NCI-H510A treated with DMSO at 0.1 percent for 48 hours (cell line): ENCODE results near the gene TDRD6.
A peak's percentile ranks its signal among the peaks of the same experiment; 100 is the strongest.

Experiments
- DNase-seq: peaks from one replicate; lab custom pipeline; 2025; lab: John Stamatoyannopoulos, UW

TDRD6 gene

GRCh38 chr6:46688117-46688965, 656 bp downstream of the TDRD6 start:
- no peak for DNase-seq

GRCh38 chr6:46688966-46689335, 1.3 kb downstream of the TDRD6 start:
- no peak for DNase-seq

GRCh38 chr6:46689657-46690056, 2.0 kb downstream of the TDRD6 start:
- no peak for DNase-seq

- DNase-seq: no peak
Observed at GRCh38 chr6:46690141-46690755, 2.6 kb downstream of the TDRD6 start.

DNA sequence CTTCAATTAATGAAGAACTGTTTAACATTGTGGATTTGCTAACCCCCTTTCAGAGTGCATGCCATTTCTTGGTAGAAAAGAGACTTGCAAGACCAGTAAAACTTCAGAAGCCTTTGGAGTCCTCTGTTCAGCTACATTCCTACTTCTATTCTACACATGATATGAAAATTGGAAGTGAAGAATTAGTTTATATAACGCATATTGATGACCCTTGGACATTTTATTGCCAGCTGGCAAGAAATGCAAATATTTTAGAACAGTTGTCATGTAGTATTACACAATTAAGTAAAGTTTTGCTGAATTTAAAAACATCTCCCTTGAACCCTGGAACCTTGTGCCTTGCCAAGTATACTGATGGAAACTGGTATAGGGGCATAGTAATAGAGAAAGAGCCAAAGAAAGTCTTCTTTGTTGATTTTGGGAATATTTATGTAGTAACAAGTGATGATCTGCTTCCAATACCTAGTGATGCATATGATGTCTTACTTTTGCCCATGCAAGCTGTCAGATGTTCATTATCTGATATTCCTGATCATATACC, 3.3 kb downstream of the TDRD6 start:
- no peak for DNase-seq

GRCh38 chr6:46699970-46700369, 12.3 kb downstream of the TDRD6 start:
- DNase-seq: no peak

DNA sequence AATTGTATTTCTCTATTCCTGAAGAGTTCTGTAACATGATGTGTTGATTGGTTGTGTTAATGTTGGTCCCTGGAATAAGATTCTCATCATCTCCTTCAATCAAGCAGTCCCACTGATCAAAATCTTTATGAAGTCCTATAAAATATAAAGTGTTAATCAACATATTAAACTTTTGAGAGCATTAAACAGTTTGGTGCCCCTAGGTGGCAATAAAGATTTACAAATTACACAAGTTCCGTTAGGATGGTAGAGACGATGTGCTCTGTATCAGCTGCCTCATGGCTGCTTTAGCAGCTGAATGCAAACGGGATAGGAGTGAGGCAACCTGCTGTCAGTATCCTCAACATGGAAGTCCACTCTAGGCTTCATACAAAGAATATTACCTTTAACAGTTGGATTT, 16.9 kb downstream of the TDRD6 start:
- DNase-seq: peak; percentile 54

DNA sequence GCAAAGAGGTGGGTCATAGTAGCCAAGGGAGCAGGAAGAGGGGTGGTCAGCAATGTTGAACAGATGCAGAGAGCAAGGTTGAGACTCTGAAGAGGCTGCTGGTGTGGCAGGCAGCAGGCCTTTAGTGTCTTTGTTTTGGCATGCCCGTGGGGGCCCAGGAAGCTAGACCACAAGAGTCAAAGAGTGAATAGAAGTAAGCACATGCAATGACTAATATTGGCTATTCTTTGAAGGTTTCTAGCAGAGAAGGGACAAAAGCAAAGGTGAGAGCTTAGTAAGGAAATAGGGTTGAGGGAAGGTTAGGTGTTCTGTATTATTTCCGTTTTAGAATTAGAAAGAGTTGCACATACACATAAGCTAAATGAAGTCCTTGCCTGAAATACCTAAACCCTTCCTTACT, 18.8 kb downstream of the TDRD6 start:
- no peak for DNase-seq

- no peak for DNase-seq
Observed at GRCh38 chr6:46711491-46711890, 23.8 kb downstream of the TDRD6 start.

GRCh38 chr6:46715141-46715540, 27.5 kb downstream of the TDRD6 start:
- no peak for DNase-seq

DNA sequence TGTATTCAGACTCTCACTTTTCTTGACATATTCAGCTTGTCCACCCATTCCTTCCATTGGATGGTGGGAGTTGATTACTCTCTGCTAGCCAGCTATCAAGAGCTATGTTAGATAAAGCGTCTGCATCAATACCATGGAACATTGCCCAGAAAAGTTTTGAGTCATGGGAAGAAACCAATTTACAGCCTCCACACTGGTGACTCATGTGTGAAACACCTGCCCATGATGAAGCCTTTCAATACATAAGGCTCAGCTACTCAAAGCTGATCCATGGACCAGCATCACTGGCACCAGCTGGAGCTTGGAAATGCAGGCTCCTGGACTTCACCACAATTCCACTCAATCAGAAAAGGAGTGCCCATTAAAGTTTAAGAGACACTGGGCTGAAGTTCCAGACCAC, 31.4 kb downstream of the TDRD6 start:
- DNase-seq: peak; percentile 28

DNA sequence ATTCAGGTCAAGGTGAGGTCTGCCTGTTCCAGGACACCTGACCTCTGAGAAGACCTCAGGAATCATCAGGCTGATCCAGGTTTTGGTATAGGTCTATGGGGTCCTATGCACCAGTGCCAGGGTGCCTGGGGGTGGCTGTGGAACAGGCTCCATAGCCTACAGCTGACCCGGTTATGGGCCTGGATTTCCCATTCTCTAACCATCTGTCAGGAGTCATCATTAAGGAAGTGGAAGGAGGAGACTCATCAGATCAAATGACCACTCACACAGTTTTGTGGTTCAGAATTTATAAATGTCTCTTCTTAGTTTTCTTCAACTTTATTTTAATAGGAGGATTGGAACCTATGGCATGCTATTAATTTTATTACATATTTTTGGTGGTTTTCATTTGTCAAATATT, 32.7 kb downstream of the TDRD6 start:
- no peak for DNase-seq

GRCh38 chr6:46729787-46730326, 42.2 kb downstream of the TDRD6 start:
- no peak for DNase-seq

DNA sequence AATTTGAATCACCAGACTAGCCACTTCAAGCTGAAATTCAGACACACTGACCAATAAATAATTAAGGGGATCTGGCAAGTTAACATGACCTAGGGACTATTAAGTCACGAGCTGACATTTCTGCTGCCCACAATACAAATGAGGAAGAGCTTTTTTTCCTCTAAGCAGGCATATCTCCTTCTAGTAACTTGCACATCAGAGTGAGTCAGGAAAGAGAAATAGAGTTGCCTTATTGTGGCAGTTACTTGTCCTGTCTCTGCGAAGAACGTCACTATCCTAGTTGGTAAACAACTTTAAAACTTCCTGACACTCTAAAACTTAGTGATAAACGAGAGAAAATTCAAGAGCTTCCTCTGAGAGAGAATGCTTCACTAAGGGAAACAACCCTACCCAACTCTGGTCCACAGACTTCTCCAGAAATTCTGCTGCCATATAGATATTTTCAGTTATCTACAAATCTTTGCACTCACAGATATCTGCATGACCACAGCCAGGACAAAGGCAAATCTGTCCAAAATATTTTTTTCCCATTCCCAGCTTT, 43.3 kb downstream of the TDRD6 start:
- no peak for DNase-seq

- no peak for DNase-seq
Observed at GRCh38 chr6:46733341-46733801, 45.7 kb downstream of the TDRD6 start.

- peak; percentile 63 for DNase-seq
Observed at GRCh38 chr6:46734867-46735719, 47.4 kb downstream of the TDRD6 start, which contains the start of gene PLA2G7. Gene PLA2G7, minus strand, starts transcription at chr6:46735375. Its CDS starts 12,484 bp downstream, at chr6:46722891.

- no peak for DNase-seq
Observed at GRCh38 chr6:46735720-46736031, 48.0 kb downstream of the TDRD6 start.

GRCh38 chr6:46736906-46737305, 49.2 kb downstream of the TDRD6 start:
- DNase-seq: no peak

- DNase-seq: no peak
Observed at GRCh38 chr6:46741482-46741881, 53.8 kb downstream of the TDRD6 start.

DNA sequence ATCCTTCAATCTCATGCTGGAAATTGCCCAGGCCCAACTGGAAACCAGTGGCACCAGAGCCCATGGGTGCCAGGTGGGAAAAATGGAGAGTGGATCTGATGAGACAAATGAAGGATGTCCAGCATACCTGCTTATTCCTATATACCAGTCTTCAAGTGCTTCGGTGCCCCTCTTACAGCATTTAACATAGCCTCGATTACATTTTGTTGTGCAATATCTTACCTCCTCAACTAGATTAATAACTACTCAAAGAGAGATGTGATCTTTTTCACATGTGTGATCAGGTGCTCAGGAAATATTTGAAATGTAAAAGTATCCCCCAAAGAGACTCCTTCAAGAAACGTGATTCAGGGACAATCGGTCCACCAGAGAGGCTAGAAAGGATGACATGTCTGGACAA, 54.2 kb downstream of the TDRD6 start:
- DNase-seq: no peak

- no peak for DNase-seq
Observed at GRCh38 chr6:46743425-46744158, 55.9 kb downstream of the TDRD6 start.
